ENCODE results near the gene COG2. TPM values are rescaled to one million over a fixed set of nuclear protein-coding genes. Genes with fewer than 3 reads are reported as not detected.

COG2 gene, protein sequence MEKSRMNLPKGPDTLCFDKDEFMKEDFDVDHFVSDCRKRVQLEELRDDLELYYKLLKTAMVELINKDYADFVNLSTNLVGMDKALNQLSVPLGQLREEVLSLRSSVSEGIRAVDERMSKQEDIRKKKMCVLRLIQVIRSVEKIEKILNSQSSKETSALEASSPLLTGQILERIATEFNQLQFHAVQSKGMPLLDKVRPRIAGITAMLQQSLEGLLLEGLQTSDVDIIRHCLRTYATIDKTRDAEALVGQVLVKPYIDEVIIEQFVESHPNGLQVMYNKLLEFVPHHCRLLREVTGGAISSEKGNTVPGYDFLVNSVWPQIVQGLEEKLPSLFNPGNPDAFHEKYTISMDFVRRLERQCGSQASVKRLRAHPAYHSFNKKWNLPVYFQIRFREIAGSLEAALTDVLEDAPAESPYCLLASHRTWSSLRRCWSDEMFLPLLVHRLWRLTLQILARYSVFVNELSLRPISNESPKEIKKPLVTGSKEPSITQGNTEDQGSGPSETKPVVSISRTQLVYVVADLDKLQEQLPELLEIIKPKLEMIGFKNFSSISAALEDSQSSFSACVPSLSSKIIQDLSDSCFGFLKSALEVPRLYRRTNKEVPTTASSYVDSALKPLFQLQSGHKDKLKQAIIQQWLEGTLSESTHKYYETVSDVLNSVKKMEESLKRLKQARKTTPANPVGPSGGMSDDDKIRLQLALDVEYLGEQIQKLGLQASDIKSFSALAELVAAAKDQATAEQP
- total RNA-seq = 15.7 and 22.1 TPM in 2 replicates

DNA sequence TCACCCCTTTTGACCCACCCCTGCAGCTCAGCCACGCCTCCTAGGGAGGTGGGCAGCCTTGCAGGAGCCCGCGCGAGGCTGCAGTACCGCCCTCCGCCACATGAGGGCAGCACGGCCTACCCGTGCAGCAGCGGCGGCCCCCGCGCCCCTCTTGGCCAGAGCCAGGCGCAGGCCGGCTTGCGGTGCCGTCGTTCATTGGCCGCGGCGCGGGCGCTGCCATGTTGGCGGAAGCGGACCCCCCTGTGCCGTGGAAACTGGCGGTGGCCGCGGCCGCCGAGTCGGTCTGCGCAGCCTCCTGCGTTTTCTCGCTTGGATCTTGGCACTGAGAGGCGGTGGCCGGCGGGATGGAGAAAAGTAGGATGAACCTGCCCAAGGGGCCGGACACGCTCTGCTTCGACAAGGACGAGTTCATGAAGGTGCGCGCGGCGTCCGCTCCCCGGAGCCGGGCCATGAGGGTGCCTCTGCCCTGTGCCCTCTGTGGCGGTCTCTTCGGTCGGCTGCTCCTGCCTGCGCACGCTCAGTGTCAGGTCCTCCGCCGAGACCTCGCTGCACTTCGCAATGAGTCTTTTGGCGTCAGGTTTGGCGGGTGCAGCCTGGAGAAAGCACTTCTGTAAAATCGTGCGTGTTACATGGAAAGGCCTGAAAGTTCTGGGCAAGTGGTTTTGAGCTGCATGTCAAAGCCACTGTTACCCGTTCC lies at the start of gene COG2:
TSS of gene COG2 (plus strand) at position 219 of the 697 bp plus-strand sequence. CDS start at position 345, 126 bp downstream.

DNA sequence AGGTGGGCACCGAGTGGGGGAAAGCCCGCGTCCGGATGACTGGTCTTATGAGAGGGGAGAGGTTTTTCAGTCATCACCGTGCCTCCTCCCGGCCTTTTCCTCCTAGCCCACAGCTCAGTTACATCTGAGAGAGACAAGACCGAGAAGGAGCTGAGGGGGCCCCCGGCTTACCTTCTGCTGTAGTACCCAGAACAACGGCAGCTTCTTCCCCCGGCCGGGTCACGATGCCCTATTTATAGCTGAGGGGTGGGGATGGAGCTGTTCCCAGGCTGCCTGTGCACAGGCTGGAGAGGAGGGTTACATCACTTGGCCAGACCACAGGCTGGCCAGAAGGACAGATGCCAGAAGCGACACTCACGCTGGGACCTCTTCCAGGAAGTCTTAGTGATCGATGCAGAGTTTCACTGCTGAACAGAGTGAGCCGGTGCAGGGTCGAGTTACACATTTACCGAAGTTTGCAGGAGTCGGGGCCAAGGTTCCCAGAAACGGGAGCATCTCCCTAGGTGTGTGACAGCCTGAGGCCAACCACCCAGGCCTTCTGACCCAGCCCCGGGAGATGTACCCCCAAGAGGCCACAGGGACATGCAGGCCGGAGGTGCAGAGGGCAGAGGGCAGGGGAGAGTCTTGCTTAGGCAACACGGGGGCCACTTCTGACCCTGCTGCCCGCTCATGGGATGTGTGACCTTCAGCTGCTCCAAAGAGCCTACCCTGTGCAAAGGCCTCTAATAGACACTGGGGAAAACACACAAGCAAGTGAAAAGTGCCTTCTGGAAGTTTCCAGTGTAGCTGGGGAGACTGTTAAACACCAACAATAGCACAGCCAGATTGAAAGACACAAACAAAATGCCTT lies 71.9 kb downstream of the COG2 start, which contains the start of gene AGT:
TSS of gene AGT (minus strand) at position 208 of the 850 bp plus-strand sequence. CDS start 3,299 bp downstream, outside the sequence.

Other genes starting within 250 kb of the COG2 start
- 0.11 and 0.79 TPM in 2 replicates for gene PGBD5, start 216.1 kb upstream of the COG2 start, total RNA-seq
- not detected in 2 replicates for gene AGT, start 71.6 kb downstream of the COG2 start, total RNA-seq
- 0.39 TPM in 1 of 2 replicates, not detected in the other for gene CAPN9, start 104.9 kb downstream of the COG2 start, total RNA-seq
- 19.2 and 29.8 TPM in 2 replicates for gene C1orf198, start 226.0 kb downstream of the COG2 start, total RNA-seq